HG03442 (cell line): Measurements from ENCODE around the gene SPEN.
"Not testable (repeated sequence)": the region's sequence is repeated elsewhere in the genome, so short reads cannot be mapped to it uniquely, and the experiment has no call there.

Source experiments
- ATAC-seq: cut with Tn5 transposase; IDR thresholded peaks from one replicate; pipeline ENCODE4 v1.9.1; 2021; ENCODE audit warnings: mild to moderate bottlenecking, moderate library complexity; ENCODE audit not compliant: unreplicated experiment

The SPEN gene

GRCh38 chr1:15834406-15835204 is 12.9 kb upstream of the SPEN start:
- ATAC-seq, result peak; percentile 39

DNA sequence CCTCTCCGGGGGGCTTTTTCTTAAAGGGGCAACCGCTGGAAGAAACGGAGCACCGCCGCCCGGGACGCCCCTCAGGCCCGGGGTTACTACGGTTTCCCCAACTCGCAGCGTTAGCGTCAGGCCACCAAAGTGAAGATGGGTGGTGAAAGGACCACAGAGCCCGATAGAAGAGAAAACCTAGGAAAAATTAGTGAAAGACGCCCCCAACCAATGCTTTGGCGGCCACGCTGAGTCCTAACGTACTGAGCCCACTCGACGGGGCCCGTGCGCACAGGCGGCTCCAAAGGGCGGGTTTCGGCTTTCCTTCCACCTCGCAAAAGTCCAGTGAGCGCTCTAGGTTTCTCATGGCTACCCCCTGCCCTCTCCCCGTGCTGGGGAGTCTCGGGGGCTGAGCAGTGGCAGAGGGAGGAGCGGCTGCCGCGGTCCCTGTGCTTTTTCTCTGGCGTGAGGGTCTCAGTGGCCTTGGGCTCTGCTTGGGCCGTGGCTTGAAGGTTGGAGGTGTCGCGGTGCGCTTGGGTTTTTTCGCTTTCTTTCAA is 12.2 kb upstream of the SPEN start:
- ATAC-seq, result peak; percentile 7

- peak; percentile 47 for ATAC-seq
Observed at GRCh38 chr1:15835741-15836510, 11.6 kb upstream of the SPEN start.

DNA sequence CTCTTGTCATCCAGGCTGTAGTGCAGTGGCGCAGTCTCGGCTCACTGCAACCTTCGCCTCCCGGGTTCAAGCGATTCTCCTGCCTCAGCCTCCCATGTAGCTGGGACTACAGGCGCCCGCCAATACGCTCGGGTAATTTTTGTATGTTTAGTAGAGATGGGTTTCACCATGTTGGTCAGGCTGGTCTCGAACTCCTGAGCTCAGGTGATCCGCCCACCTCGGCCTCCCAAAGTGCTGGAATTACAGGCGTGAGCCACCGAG is 11.1 kb upstream of the SPEN start:
- not testable (repeated sequence) for ATAC-seq

- ATAC-seq, result no peak
Observed at GRCh38 chr1:15836772-15837669, 10.5 kb upstream of the SPEN start.

DNA sequence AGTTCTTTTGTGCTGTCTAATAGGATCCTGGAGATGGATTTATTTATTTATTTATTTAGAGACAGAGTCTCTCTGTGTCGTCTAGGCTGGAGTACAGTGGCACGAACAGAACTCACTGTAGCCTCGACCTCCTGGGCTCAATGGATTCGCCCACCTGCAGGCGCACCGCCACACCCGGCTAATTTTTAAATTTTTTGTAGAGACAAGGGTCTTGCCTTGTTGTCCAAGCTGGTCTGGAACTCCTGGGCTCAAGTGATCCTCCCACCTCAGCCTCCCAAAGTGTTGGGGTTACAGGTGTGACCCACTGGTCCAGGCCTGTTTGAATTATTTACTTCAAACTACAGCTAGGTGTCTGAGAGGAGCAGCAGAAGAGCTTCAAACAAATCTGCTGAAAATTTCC is 9.6 kb upstream of the SPEN start:
- no peak for ATAC-seq

DNA sequence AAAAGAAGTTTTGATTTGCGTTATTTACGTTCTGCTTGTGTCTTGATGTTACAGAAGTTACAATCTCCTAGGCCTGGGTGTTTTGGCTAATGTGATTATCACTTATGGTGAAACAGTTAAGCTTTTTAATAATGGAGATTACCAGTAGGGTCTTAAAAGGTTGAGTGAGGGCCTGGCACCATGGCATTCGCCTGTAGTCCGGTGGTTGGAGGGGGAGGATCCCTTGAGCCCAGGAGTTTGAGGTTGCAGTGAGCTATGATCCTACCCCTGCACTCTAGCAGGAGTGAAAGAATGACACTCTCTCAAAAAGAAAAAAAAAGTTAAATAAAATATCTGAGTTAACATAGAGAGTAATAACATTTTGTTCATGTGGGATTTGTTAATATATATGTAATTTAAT is 8.8 kb upstream of the SPEN start:
- no peak for ATAC-seq

DNA sequence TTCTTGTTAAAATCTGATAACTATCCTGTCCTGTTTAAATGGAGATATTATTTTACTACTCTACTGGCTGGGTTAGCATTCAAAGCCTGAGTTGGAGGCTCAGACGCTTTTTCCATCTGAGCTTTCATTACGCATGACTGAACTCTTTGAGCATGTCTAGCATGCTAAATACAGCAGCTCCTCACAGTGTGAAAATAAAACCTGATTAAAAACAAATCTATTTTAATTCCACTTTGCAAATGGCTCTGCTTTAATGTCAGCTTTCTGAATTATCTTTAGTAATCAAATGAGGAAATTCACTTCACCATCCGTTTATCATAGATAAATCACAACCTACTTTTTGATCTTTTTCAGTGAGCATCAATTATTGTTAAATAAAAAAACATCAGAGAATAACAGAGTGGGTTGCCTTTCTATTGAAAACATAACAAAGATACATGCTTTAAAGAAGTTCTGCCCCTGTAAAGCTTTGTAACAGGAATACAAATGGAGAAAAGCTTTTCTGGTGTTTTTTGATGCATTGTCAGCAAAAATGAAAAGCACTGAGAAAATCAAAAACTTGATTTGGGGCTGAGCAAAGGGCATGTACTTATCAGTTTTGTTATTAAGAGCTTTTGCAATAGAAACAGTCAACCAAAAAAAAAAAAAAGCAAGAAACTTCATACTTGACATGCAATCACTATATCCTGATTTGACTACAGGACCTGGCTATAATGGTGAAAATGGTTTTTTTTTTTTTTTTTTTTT is 3.5 kb upstream of the SPEN start:
- ATAC-seq, result no peak

DNA sequence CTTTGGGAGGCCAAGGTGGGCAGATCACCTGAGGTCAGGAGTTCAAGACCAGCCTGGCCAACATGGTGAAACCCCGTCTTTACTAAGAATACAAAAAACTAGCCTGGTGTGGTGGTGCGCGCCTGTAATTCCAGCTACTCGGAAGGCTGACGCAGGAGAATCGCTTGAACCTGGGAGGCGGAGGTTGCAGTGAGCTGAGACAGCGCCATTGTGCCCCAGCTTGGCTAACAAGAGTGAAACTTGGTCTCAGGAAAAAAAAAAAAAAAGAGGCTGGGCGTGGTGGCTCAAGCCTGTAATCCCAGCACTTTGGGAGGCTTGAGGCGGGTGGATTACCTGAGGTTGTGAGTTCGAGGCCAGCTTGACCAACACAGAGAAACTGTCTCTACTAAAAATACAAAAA is 1.5 kb upstream of the SPEN start:
- ATAC-seq, result not testable (repeated sequence)

- no peak for ATAC-seq
Observed at GRCh38 chr1:15847893-15848142, 311 bp downstream of the SPEN start.

DNA sequence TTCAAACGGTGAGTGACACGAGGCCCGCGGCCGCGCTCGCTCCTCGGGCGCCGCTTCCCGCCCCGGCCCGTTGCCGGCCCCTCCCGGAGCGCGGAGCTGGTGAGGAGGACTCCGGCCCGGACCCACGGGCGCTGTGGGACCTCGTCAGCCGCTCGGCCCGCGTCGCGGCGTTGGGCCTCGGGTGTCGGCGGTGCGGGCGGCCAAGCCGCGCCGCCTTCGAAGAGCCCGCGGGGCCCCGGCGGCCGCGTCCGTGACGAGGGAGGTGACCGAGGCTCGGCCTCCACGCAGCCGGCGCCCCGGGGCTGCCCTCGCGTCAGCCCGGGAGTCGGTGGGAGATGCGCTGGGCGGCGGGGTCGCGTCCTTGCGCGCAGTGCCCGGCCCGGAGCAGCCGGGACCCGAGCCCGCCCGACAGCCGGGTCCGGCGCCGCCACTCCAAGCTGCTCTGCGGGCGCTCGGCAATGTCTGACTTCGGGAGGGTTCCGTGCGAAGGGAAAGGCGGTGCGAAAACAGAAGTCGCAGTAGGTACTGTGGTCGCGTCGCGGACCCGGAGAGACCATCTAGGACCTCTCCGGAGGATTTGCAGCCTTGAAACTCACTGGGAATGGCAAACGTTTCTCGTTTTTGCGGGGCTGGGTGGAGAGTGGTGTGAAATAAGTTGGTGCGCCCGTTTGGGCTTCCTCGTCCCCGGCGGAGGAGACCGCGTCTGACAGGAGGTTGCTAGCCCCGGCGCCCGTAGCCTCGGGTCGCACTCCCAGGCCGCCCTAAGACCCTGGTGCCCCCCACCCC is 829 bp downstream of the SPEN start:
- ATAC-seq, result peak; percentile 17

- ATAC-seq, result no peak
Observed at GRCh38 chr1:15848929-15849774, 1.6 kb downstream of the SPEN start.

DNA sequence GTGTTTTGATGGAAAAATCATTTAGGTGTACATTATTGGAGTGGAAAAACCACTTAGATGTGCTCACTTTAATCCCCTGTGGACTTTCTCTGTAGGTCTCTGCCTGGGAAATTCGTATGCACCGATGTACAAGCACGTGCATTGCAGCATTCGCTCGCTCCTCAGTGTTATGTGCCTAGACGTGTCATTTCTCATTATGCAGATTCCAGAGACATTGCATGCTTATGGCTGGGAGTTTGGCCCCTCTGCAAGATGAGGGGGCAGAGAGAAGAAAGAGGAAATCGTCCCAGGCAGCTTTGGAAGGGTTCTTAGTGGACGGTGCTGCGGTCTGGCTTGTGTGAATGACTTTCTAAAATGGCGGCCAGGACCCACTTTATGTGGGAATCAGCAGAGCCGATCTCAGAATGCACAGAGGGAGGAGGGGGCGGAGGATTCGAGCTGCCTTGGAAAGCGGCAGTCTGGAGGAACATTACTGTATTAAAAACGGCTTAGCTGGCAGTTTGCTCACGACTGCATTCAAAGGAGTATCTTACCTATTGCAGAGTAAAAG is 2.3 kb downstream of the SPEN start:
- no peak for ATAC-seq

- no peak for ATAC-seq
Observed at GRCh38 chr1:15850471-15851001, 3.0 kb downstream of the SPEN start.

DNA sequence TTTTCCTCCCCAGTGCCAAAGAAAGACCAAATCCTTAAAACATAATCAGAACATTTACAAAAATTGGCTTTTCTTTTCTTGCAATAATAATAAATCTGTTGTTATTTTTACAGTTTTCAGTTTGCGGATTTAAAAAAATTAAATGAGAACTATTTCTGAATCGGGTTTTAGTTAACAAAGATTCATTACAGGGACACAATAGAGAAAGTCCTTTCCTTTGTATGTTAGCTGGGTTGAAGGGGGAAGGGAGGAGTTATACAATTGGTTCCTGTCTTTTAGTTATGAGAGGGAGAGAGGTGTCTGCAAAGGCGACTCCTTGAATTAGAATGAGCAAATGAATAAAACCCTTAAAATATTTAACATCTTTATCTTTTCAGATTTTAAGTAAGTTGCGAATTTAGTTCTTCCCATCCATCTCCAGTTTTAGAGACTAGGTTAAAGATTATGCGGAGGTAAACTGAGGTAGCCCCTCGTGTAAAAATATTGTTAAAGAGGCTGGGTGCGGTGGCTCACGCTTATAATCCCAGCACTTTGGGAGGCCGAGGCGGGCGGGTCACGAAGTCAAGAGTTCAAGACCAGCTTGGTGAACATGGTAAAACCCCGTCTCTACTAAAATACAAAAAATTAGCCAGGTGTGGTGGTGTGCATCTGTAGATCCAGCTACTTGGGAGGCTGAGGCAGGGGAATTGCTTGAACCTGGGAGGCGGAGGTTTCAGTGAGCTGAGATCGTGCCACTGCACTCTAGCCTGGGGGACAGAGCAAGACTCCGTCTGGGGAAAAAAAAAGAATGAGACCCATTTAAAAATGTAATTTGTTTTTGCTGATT is 3.9 kb downstream of the SPEN start:
- ATAC-seq, result no peak

DNA sequence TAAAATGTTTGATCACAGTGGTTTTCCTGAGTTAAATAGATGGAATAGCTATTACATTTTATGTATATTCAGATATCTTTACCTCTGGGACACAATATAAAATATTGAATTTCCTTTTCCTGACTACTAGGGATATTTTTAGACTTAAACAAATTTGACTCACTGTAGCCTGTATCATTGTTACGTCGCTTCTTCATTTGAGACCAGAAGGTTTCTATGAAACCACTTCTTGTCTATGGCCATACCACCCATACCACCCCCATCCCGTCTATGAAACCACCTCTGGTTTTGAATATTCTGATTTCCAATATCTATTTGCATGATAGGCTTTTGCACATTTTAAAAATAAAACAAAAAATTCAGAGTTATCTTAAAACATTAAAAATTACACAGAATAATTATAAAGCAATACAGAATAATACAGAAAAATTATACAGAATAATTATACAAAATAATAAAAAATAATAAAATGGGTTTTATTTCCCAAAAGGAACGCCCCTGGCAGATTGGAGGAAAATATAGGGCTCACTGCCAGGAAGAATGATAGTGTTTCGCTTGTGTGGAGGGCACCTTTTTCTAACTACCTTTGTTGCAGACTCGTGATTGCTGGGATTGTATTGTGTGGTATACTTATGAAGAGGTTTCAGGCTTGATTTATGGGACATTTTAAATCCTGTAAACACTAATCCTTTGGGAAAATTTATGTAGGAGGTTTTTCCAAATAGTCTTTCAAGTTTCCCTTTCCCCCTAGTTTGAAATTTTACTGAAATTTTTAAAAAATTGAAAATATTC is 4.7 kb downstream of the SPEN start:
- no peak for ATAC-seq

- ATAC-seq, result no peak
Observed at GRCh38 chr1:15852828-15853302, 5.4 kb downstream of the SPEN start.
